A204.1 (cell line): ENCODE measurements around the gene PLCG2.
"Not testable (repeated sequence)": the region's sequence is repeated elsewhere in the genome, so short reads cannot be mapped to it uniquely, and the experiment has no call there.

Experiments
- FAIRE-seq: peaks from 2 replicates; lab custom pipeline; 2012; peaks lifted over from hg19 to GRCh38; lab: Jason Lieb, UNC

PLCG2 gene

GRCh38 chr16:81918927-81919326 is 139.8 kb downstream of the PLCG2 start:
- FAIRE-seq = no peak

GRCh38 chr16:81920498-81920897 is 141.4 kb downstream of the PLCG2 start:
- FAIRE-seq = no peak

GRCh38 chr16:81921085-81921814 is 142.2 kb downstream of the PLCG2 start:
- FAIRE-seq = no peak

- FAIRE-seq = no peak
These were observed 142.9 kb downstream of the PLCG2 start for GRCh38 chr16:81921843-81922584.

GRCh38 chr16:81923296-81923695 is 144.2 kb downstream of the PLCG2 start:
- no peak for FAIRE-seq

DNA sequence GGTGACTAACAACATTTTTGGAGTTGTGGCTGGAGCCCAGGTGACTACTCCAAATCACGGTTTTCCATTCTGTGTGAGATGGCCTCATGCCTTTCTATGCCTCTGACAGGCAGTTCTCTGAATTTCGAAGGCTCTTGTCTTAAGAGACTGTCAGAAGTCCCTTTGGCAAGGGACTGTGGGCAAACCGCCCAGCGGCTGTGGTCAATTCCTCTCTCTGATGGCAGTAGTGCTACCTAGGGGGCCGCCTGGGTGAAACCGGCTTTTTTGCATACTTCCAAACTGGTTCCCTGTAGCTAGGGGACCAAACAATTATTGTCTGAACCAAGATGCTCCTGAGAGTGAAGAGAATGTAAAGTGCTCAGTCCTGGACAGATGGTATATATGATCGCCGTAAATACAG is 145.9 kb downstream of the PLCG2 start:
- FAIRE-seq = no peak

- no peak for FAIRE-seq
These were observed 146.9 kb downstream of the PLCG2 start for GRCh38 chr16:81926036-81926435.

- FAIRE-seq = no peak
These were observed 148.6 kb downstream of the PLCG2 start for GRCh38 chr16:81927561-81928185.

- no peak for FAIRE-seq
These were observed 149.3 kb downstream of the PLCG2 start for GRCh38 chr16:81928271-81928918.

GRCh38 chr16:81928975-81929374 is 149.9 kb downstream of the PLCG2 start:
- no peak for FAIRE-seq

DNA sequence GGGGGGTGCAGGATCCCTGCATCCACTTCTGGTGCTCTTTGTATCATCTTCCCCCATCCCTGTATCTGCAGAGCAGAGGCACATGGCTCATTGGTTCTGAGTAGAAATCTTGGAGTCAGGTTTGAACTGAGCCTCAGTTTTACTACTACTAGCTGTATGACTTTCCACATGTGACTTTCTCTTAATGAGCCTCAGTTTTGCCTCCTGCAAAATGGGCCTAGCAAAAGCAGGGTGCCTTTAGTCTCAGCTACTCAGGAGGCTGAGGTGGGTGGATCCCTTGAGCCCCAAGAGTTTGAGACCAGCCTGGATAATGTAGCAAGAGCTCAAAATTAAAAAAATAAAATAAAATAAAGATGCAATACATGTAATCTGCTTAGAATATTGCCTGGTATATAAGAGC is 150.8 kb downstream of the PLCG2 start:
- FAIRE-seq = no peak

- FAIRE-seq = no peak
These were observed 152.8 kb downstream of the PLCG2 start for GRCh38 chr16:81931927-81932326.

- no peak for FAIRE-seq
These were observed 153.6 kb downstream of the PLCG2 start for GRCh38 chr16:81932668-81933067.

GRCh38 chr16:81933361-81933760 is 154.3 kb downstream of the PLCG2 start:
- no peak for FAIRE-seq

- FAIRE-seq = not testable (repeated sequence)
These were observed 155.6 kb downstream of the PLCG2 start for GRCh38 chr16:81934711-81935110.

- no peak for FAIRE-seq
These were observed 157.3 kb downstream of the PLCG2 start for GRCh38 chr16:81936209-81937000.

DNA sequence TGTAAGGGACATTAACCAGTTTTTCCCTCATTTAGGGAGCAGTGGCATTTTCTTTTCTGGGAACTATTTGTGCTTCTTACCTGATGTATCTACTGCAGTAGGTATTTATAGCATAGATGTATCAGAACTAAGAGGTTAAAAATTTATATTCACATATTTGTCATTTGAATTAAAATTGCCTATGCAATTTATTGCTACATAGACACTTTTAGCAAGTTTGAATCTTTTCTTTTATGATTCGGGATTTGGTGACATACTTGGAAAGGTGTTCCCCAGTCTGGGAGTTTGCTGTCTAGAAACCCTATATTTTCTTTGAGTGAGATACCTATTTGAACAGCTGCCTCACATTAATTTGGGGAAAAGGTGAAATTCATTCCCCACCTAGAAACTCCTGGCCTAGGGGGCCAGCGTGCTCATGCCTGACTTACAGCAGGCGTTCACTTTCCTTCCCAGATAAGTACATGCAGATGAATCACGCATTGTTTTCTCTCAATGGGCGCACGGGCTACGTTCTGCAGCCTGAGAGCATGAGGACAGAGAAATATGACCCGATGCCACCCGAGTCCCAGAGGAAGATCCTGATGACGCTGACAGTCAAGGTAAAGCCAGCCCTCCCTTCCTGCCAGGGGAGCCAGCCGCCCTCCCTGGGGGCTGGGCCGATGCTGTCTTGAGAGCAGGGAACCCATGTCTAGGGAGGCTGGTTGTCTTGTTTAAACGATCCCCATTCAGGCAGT is 158.4 kb downstream of the PLCG2 start:
- no peak for FAIRE-seq

- no peak for FAIRE-seq
These were observed 159.5 kb downstream of the PLCG2 start for GRCh38 chr16:81938326-81939163.

- no peak for FAIRE-seq
These were observed 160.3 kb downstream of the PLCG2 start for GRCh38 chr16:81939164-81940056.
